COLO668 (cell line): ENCODE measurements around the gene ERO1B.
"Not testable (repeated sequence)": the region's sequence is repeated elsewhere in the genome, so short reads cannot be mapped to it uniquely, and the experiment has no call there.

Experiments used
- DNase-seq: peaks from one replicate; lab custom pipeline; 2025; ENCODE audit not compliant: unreplicated experiment; lab: John Stamatoyannopoulos, UW

ERO1B gene

GRCh38 chr1:236193184-236193583, 88.6 kb downstream of the ERO1B start:
- DNase-seq, result no peak

DNA sequence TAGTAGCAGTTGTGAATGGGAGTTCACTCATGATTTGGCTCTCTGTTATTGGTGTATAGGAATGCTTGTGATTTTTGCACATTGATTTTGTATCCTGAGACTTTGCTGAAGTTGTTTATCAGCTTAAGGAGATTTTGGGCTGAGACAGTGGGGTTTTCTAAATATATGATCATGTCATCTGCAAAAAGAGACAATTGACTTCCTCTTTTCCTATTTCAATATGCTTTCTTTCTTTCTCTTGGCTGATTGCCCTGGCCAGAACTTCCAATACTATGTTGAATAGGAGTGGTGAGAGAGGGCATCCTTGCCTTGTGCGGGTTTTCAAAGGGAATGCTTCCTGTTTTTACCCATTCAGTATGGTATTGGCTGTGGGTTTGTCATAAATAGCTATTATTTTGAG, 93.7 kb downstream of the ERO1B start:
- DNase-seq, result not testable (repeated sequence)

GRCh38 chr1:236186471-236186870, 95.3 kb downstream of the ERO1B start:
- not testable (repeated sequence) for DNase-seq

DNA sequence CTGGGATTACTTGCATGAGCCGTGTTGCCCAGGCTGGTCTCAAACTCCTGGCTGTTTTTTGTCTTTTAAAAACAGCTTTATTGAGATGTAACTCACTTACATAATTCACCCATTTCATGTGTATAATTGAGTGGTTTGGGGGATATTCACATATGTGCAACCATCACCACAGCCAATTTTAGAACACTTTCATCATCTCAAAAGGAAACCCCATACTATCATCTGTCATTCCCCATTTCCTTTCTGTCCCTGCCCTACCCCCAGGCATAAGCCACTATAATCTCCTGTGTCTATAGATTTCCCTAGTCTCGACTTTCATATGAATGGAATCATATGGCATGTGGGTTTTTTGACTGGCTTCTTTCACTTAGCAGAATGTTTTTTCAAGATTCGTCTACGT, 96.1 kb downstream of the ERO1B start:
- no peak for DNase-seq

GRCh38 chr1:236181059-236181458, 100.7 kb downstream of the ERO1B start:
- no peak for DNase-seq

GRCh38 chr1:236179634-236180033, 102.1 kb downstream of the ERO1B start:
- DNase-seq, result no peak

DNA sequence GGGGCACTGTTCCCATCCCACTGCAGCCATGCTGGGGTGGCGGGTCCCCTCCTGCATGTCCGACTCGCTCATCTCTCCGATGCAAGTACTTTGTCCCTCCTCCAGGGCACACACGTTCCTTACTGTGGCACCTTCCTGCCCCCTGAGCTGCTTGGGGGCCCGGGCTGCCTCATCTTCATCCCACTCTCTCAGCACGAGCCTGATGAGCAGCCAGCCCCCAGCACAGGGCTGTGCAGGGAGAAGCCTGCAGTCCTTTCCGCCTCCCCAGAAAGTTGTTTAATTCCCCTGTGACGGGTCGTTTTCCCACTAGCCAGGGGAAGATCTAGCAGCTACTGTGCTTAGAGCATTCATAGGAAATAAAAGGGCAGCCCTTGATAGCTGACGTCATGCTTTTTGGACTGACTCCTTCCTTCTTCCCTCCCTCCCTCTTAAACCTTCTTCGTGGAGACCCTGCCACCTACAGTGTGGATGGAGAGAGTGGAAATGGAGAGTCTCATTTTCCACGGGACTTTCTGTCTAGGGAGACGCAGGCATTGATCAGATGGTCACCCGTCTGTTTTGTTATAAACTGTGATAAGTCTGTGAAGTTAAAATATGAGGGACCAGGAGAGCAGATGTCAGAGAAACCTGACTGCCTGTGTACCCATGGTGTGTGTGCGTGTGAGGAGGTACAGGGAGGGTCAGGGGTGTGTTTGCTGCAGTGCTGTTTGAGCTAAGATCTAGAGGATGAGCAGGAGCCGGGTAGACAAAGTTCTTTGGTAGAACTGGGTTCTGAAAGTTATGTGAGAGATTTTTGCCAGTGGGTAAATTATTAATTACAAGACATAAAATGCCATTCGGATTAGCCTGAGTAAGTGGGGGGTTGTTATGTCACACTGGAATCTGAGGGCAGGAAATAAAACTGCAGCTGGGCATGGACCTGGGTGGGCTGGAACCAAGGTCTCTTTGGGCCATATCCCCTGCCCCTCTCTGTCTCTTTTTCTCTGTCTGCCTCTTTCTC, 105.1 kb downstream of the ERO1B start:
- no peak for DNase-seq

GRCh38 chr1:236175642-236176336, 106.0 kb downstream of the ERO1B start:
- no peak for DNase-seq

DNA sequence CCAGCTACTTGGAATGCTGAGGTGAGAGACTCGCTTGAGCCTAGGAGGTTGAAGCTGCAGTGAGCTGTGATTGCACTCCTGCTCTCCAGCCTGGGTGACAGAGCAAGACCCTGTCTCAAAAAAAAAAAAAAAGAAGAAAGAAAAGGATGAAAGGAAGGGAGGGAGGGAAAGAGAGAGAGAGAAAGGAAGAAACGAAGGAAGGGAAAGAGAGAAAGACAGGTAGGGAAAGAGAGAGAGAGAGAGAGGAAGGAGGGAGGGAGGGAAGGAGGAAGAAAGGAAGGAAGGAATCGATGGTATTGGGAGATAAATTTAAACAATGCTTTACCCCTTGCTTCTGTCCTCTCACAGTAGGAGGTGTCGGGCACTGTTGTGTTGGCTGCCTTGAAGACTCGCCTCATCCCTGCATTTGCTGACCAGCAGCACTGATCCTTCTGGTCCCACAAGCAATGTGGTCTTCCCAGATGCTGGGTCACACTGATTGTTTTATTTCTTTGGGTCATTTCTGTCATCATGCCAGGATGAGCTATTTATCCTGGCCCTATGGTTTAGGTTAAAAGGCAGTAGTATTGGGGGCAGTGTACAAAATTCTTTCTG, 108.5 kb downstream of the ERO1B start:
- no peak for DNase-seq

- no peak for DNase-seq
These were observed 109.6 kb downstream of the ERO1B start for GRCh38 chr1:236172041-236172579.

DNA sequence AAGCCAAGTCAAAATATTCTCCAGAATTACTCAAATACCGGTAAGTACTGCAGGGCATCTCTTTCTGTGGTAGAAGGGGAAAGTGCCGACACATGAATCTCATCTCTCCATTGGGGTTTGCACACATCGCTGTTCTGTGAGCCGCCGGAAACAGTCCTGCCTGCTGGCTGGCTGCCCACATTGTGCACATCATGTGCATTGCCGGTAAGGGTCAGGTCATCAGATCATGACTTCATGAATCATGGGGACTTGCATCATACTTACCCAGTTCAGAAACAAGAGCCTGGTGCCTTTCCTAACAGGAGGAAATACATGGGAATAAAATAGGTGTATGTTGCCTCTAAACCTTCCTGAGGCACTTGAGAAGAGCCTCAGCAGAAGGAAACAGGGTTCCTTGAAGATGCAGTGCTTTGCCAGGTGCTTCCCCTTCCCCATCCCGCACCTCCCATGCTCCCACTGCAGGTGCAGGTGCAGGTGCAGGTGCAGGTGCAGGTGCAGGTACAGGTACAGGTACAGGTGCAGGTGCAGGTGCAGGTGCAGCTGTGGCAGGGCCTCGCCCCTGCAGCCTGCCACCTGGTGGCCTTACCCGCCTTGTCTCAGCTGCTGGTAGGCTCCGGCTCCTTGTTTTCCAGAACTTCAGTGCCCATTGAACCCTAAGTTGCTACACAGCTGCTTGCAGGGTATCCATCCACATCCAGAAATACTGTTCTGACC, 112.9 kb downstream of the ERO1B start:
- DNase-seq, result peak; percentile 45

- DNase-seq, result no peak
These were observed 114.2 kb downstream of the ERO1B start for GRCh38 chr1:236167578-236167977.

DNA sequence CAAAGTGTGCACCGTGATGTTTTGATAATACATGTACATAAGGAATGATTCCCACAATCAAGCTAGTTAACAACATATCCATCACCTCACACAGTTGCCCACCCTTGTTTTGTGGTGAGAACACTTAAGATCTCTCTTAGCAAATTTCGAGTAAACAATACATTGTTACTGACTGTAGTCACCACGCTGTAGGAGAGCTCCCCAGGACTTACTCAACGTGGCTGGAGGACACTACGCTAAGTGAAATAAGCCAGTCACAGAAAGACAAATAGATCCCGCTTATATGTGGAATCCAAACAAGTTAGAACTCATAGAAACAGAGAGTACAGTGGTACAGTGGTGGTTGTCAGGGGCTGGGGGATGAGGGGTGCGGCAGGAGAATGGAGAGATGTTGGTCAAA, 114.6 kb downstream of the ERO1B start:
- no peak for DNase-seq

DNA sequence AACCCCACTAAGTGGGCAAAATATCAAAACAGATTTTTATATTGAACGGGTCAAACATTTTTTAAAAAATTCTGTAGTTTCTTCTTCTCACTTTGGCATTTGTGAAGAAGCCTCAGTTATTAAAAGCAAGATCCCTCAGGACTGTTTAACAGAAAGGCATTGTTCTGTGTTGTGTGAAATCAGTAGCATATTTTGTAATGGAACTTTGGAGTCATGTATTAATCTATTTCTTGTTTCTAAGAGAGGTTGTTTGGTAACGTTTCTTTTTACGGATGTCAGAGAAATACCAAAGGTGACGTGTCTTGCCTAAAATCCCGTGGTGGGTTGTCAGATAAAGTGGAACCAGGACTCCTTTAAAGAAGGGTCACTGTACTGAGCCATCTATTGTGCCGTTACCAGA, 115.7 kb downstream of the ERO1B start:
- no peak for DNase-seq
